HEK293 (cell line): Measurements from ENCODE around the gene ARX.

ENCODE experiments used
- BCL11B ChIP-seq: fragments of 450-650 bp; formaldehyde crosslinking; IDR thresholded peaks from 2 replicates; pipeline ENCODE4 v1.5.1; 2016; ENCODE audit warnings: low read depth, missing biosample characterization, missing genetic modification characterization
- CTCF ChIP-seq: fragments of 450-650 bp; formaldehyde crosslinking; IDR thresholded peaks from 2 replicates; pipeline ENCODE4 v1.5.1; 2016; ENCODE audit warnings: missing biosample characterization, missing genetic modification characterization
- HOXC10 ChIP-seq: sonication (generic); formaldehyde crosslinking; IDR thresholded peaks from 2 replicates; pipeline ENCODE4 v1.8.1; 2023; ENCODE audit warnings: mild to moderate bottlenecking, missing genetic modification reagents
- PATZ1 ChIP-seq: fragments of 450-650 bp; formaldehyde crosslinking; IDR thresholded peaks from 2 replicates; pipeline ENCODE4 v1.5.1; 2016; ENCODE audit warnings: missing biosample characterization, missing genetic modification characterization
- YY1 ChIP-seq: fragments of 450-650 bp; formaldehyde crosslinking; IDR thresholded peaks from 2 replicates; pipeline ENCODE4 v1.5.1; 2018; ENCODE audit warnings: missing biosample characterization, missing genetic modification characterization
- YY2 ChIP-seq: fragments of 450-650 bp; formaldehyde crosslinking; IDR thresholded peaks from 2 replicates; pipeline ENCODE4 v1.5.1; 2016; ENCODE audit warnings: missing biosample characterization, missing genetic modification characterization
- ZBTB49 ChIP-seq: fragments of 450-650 bp; formaldehyde crosslinking; IDR thresholded peaks from 2 replicates; pipeline ENCODE4 v1.5.1; 2016; ENCODE audit warnings: missing biosample characterization, missing genetic modification characterization, low read depth
- ZNF221 ChIP-seq: fragments of 450-650 bp; formaldehyde crosslinking; IDR thresholded peaks from 2 replicates; pipeline ENCODE4 v1.5.1; 2017; ENCODE audit warnings: missing biosample characterization, missing genetic modification characterization, borderline replicate concordance
- ZNF292 ChIP-seq: fragments of 450-650 bp; formaldehyde crosslinking; IDR thresholded peaks from 2 replicates; pipeline ENCODE4 v1.5.1; 2016; ENCODE audit warnings: low read depth, missing biosample characterization, missing genetic modification characterization, borderline replicate concordance
- ZNF704 ChIP-seq: fragments of 450-650 bp; formaldehyde crosslinking; IDR thresholded peaks from 2 replicates; pipeline ENCODE4 v1.5.1; 2016; ENCODE audit warnings: missing biosample characterization, missing genetic modification characterization

GRCh38 chrX:25020391-25020904 is 4.7 kb upstream of the ARX start:
- no peak for TF ChIP-seq CTCF
- no peak for TF ChIP-seq HOXC10 (CRISPR knock-in tag)
- TF ChIP-seq BCL11B (tag by site-specific recombination), result no peak
- no peak for TF ChIP-seq YY1 (tag by site-specific recombination)
- TF ChIP-seq YY2 (tag by site-specific recombination), result no peak
- TF ChIP-seq ZBTB49 (tag by site-specific recombination), result no peak
- TF ChIP-seq ZNF704 (tag by site-specific recombination), result no peak
- no peak for TF ChIP-seq ZNF292 (tag by site-specific recombination)
- no peak for TF ChIP-seq PATZ1
- TF ChIP-seq ZNF221 (tag by site-specific recombination), result no peak
